HG02798 (cell line): ENCODE measurements around the gene PDXK.

Source experiments
- ATAC-seq: cut with Tn5 transposase; IDR thresholded peaks from one replicate; pipeline ENCODE4 v1.9.1; 2021; ENCODE audit warnings: mild to moderate bottlenecking; ENCODE audit not compliant: unreplicated experiment, poor library complexity

The PDXK gene

GRCh38 chr21:43759651-43760050, 40.7 kb downstream of the PDXK start:
- no peak for ATAC-seq

DNA sequence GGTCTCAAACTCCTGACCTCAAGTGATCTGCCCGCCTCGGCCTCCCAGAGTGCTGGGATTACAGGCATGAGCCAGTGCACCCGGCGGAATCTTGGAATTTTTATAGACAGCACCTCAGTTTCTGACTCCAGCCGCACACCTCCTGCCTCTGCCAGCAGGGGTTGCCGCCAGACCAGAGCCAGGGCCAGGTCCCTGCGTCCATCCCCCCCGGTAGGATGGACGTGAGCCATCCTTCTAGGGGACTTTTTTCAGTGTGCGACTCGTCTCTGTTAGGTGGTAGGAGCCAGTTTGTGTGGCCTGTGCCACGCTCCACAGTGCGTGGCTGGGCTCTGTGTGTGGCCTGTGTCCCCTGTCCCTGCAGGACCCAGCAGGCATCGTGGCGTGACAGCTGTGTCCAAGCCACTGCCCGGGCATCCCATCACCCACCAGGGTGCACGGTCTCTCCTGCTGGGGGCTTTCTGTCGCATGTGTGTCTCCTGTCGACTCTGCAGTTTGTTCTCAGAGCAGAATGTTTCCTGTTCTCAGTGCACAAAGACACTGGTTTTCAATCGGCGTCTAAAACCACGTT, 41.5 kb downstream of the PDXK start:
- ATAC-seq: no peak

GRCh38 chr21:43761886-43762285, 43.0 kb downstream of the PDXK start:
- no peak for ATAC-seq

- no peak for ATAC-seq
Observed at GRCh38 chr21:43762303-43763128, 43.6 kb downstream of the PDXK start.

- no peak for ATAC-seq
Observed at GRCh38 chr21:43763901-43764523, 45.1 kb downstream of the PDXK start.

GRCh38 chr21:43764576-43765495, 45.9 kb downstream of the PDXK start:
- ATAC-seq: no peak

- ATAC-seq: no peak
Observed at GRCh38 chr21:43766734-43767497, 48.0 kb downstream of the PDXK start.

- no peak for ATAC-seq
Observed at GRCh38 chr21:43767498-43767983, 48.6 kb downstream of the PDXK start.

GRCh38 chr21:43767984-43768867, 49.3 kb downstream of the PDXK start:
- no peak for ATAC-seq

DNA sequence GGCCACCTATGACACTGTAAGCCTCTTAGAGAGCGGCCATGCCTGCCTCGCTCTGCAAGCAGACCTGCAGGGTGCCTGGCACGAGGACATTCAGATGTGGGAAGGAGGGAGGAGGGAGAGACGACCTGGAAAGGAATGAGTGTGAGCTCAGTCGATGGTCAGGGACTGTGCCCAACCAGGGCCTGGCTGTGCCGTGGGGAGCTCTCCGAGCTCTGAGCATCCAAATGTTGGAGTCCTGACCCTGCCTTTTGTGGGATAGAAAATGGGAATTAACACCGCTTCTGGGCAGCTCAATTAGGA, 49.9 kb downstream of the PDXK start:
- ATAC-seq: no peak

- no peak for ATAC-seq
Observed at GRCh38 chr21:43769325-43769958, 50.5 kb downstream of the PDXK start.

DNA sequence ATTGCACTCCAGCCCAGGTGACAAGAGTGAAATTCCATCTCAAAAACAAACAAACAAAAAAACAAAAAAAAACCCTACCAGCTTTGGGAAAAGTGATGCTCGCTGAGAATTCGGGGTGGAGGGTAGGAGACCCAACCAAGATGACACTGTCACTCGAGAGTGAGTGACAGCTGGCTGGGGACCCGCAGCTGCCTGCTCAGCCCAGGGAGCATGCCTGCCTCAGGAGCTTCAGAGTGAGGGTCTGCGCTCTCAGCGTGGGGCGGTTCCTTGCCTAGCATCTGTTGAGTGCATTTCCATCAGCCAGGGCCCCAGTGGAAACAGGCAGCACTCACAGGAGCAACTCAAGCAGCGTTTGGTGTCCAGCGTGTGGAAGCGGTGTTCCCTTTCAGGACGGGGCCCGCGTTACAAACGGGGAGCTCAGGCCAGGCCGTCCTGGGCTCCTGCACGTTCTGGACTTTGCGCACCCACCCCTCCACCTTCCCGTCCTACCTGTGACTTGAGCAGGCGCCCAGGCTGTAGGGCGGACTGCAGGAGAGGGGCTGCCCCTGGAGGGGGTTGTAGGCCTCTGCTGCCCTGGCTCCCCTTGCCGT, 51.2 kb downstream of the PDXK start:
- no peak for ATAC-seq

DNA sequence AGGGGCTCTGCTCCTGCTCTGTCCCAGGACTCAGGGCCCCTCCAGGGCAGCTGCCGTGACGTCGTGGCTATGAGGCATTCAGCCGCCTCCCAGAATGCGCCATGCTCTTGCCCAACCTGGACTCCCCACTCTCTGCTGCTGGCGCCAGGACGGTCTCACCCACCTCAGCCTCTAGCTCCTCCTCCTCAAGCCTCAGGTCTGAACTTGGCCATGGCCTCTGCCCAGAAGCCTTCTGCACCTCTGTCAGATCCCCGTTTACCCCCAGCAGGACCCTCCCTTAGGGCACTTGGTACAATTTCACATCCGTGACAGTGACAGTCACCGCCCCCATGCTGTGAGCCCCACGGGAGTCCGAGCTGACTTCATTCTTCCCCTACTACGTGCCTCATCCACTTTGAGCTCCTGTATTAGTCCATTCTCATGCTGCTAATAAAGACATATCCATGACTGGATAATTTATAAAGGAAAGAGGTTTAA, 52.3 kb downstream of the PDXK start:
- ATAC-seq: no peak

DNA sequence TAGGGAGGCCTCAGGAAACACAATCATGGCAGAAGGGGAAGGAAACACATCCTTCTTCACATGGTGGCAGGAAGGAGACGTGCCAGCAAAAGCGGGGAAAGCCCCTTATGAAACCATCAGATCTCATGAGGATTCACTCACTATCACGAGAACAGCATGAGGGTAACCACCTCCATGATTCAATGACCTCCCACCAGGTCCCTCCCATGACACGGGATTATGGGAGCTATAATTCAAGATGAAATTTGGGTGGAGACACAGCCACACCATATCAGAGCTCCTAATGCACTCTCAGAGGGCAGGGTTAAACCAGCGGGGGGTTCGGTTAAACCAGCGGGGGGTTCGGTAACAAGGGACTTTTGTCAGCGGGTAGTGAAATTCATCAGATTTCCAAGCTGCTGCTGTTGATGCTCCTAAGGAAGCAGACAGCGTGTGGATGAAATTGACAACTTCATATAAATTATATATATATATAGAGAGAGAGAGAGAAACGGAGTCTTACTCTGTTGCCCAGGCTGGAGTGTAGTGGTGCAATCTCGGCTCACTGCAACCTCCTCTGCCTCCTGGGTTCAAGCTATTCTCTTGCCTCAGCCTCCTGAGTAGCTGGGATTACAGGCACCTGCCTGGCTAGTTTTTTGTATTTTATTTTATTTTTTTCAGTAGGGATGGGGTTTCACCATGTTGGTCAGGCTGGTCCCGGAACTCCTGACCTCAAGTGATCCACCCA, 52.9 kb downstream of the PDXK start:
- no peak for ATAC-seq

GRCh38 chr21:43772425-43772821, 53.5 kb downstream of the PDXK start:
- no peak for ATAC-seq

DNA sequence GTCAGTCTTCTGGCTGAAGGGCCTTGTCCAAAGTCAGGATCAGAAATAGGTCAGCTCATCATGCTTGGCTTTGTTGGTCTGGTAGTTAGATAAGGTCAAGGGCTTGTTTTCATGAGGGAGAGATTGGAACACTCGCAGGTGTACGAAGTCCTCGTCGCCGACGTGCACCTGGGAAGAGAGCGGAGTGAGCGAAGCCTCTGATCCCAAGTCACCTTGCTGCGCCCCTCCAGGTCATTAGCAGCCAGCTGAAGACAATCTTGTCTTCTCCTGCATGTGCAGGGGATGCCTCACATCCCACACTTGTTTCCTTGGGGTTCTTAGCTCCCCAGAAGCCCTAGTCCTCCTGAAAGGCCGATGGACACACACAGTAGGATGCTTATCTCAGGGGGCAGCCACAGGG, 55.2 kb downstream of the PDXK start:
- no peak for ATAC-seq

DNA sequence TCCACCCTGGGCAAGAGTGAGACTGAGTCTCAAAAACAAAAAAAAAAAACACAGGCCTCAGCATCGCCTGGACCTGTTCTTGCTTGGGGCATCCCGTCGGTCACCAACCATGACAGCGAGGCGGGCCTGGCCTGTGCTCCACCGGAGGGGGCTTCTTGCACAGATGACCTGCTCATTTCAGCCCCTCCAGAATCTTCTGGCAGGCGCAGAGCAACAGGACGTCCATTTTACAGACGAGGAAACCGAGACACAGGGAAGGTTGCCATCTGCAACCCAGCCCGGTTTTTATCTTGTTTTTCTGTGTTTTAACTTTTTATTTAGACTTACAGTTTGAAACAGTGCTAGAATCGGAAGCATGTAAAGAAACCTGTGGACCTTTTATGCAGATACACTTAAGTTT, 56.3 kb downstream of the PDXK start:
- no peak for ATAC-seq
